Endothelial cell of umbilical vein (primary cell): Measurements from ENCODE around the gene FMNL2. TPM values are rescaled to one million over a fixed set of nuclear protein-coding genes. Genes with fewer than 3 reads are reported as not detected.

Experiments used
- BruUV-seq: library from RNA; stranded (reverse); fragments of 400-500 nt; replicated peaks from 2 replicates; lab custom pipeline; 2021; lab: Mats Ljungman, UMichigan
- CTCF ChIA-PET: fragments of 300-600, 350-600 bp; sonication (Branson Sonifier 250); formaldehyde crosslinking; loops from one replicate; lab custom pipeline; 2021; ENCODE audit warnings: antibody characterized with exemption, inconsistent platforms; lab: Charles Lee
- POLR2A ChIA-PET: fragments of 300-600, 350-600 bp; sonication (Branson Sonifier 250); formaldehyde crosslinking; loops from one replicate; lab custom pipeline; 2021; ENCODE audit warnings: antibody characterized with exemption, inconsistent platforms; lab: Charles Lee
- DNase-seq: peaks from one replicate; pipeline ENCODE4 v3.0.0-alpha.2; 2011; ENCODE audit warnings: low read depth, low spot score
- FAIRE-seq: peaks from 2 replicates; lab custom pipeline; 2011; peaks lifted over from hg19 to GRCh38; lab: Jason Lieb, UNC
- H2AFZ ChIP-seq: 2 replicates; pipeline ENCODE4 v1.6.0; 2012; ENCODE audit warnings: low read depth, low read length, control low read depth, inconsistent platforms
- H3K27ac ChIP-seq: 2 replicates; pipeline ENCODE4 v1.5.1; 2011; ENCODE audit warnings: low read depth, mild to moderate bottlenecking, control low read depth, low read length, moderate library complexity; ENCODE audit not compliant: insufficient read depth
- H3K27me3 ChIP-seq, 2 experiments: 2 replicates each; pipeline versions ENCODE4 v1.6.0 to v1.6.1; 2011; ENCODE audit warnings: low read length in 2 of 2, mixed read lengths in 1 of 2; ENCODE audit not compliant: control insufficient read depth in 2 of 2, insufficient read depth in 2 of 2
- H3K36me3 ChIP-seq, 2 experiments: 2 replicates in 1 of 2; 3 replicates in 1 of 2; pipeline ENCODE4 v1.5.1; 2011; ENCODE audit warnings: low read length in 2 of 2, mild to moderate bottlenecking in 1 of 2, moderate library complexity in 1 of 2; ENCODE audit not compliant: control insufficient read depth in 2 of 2, insufficient read depth in 2 of 2; ENCODE audit errors: extremely low read depth in 1 of 2
- H3K4me1 ChIP-seq: 3 replicates; pipeline ENCODE4 v1.5.1; 2011; ENCODE audit warnings: mild to moderate bottlenecking, low read length; ENCODE audit not compliant: control insufficient read depth, insufficient read depth; ENCODE audit errors: extremely low read depth
- H3K4me2 ChIP-seq: 2 replicates; pipeline ENCODE4 v1.6.1; 2011; ENCODE audit warnings: low read length, control low read depth, mixed read lengths; ENCODE audit not compliant: insufficient read depth
- H3K4me3 ChIP-seq, 3 experiments: fragments of 200-600 bp in 1 of 3; sonication (generic), shearing (Covaris generic) in 1 of 3; replicated peaks in 1 of 3; 2 replicates each; pipeline ENCODE4 v1.5.1; 2011 to 2016; ENCODE audit warnings: control low read depth in 3 of 3, low read length in 3 of 3, mild to moderate bottlenecking in 2 of 3, inconsistent platforms in 1 of 3, low read depth in 1 of 3, moderate library complexity in 1 of 3; ENCODE audit not compliant: insufficient read depth in 1 of 3
- H3K79me2 ChIP-seq: 2 replicates; pipeline ENCODE4 v1.6.0; 2012; ENCODE audit warnings: low read length, inconsistent platforms; ENCODE audit not compliant: control insufficient read depth, insufficient read depth
- H3K9ac ChIP-seq: replicated peaks from 2 replicates; pipeline ENCODE3; 2011; ENCODE audit warnings: low read length, control low read depth; ENCODE audit not compliant: insufficient read depth; ENCODE audit errors: extremely low read depth
- H3K9me1 ChIP-seq: replicated peaks from 3 replicates; pipeline ENCODE4 v1.6.0; 2011; ENCODE audit warnings: mild to moderate bottlenecking, low read length; ENCODE audit not compliant: control insufficient read depth, insufficient read depth; ENCODE audit errors: extremely low read depth
- H3K9me3 ChIP-seq: replicated peaks from 2 replicates; pipeline ENCODE4 v1.5.1; 2012; ENCODE audit warnings: low read length, inconsistent platforms; ENCODE audit not compliant: control insufficient read depth, insufficient read depth
- H4K20me1 ChIP-seq: replicated peaks from 2 replicates; pipeline ENCODE3; 2011; ENCODE audit warnings: mild to moderate bottlenecking, low read length; ENCODE audit not compliant: control insufficient read depth, insufficient read depth; ENCODE audit errors: extremely low read depth
- EZH2 ChIP-seq: IDR thresholded peaks from 2 replicates; pipeline ENCODE4 v1.6.1; 2012; ENCODE audit warnings: borderline replicate concordance, low read depth, mild to moderate bottlenecking, moderate library complexity, low read length, inconsistent platforms; ENCODE audit not compliant: severe bottlenecking
- FOS ChIP-seq: IDR thresholded peaks from 2 replicates; pipeline ENCODE4 v1.6.1; 2011; ENCODE audit warnings: mild to moderate bottlenecking, low read length, moderate library complexity, borderline replicate concordance; ENCODE audit not compliant: insufficient read depth
- GATA2 ChIP-seq: IDR thresholded peaks from 2 replicates; pipeline ENCODE4 v1.7.0; 2011; ENCODE audit warnings: low read depth, mild to moderate bottlenecking, moderate library complexity, mixed read lengths, low read length; ENCODE audit not compliant: insufficient read length, insufficient read depth
- JUN ChIP-seq: IDR thresholded peaks from 2 replicates; pipeline ENCODE4 v1.6.1; 2011; ENCODE audit warnings: borderline replicate concordance, low read depth; ENCODE audit not compliant: insufficient read length, insufficient read depth
- MYC ChIP-seq: IDR thresholded peaks from one replicate; pipeline ENCODE4 v1.6.1; 2011; ENCODE audit warnings: mild to moderate bottlenecking, low read depth, low read length
- POLR2A ChIP-seq: IDR thresholded peaks from 2 replicates; pipeline ENCODE4 v1.6.1; 2012; ENCODE audit warnings: low read depth, mild to moderate bottlenecking, control low read depth, low read length
- POLR2AphosphoS5 ChIP-seq: IDR thresholded peaks from 2 replicates; pipeline ENCODE4 v1.6.1; 2012; ENCODE audit warnings: low read depth, mild to moderate bottlenecking, control low read depth, low read length, moderate library complexity; ENCODE audit not compliant: insufficient read depth
- dilution Hi-C: fragments of 300-500 bp; cut with MboI; formaldehyde crosslinking; loops from one replicate; pipeline ENCODE4 v1.15.0; 2019; ENCODE audit warnings: low sequenced_read_pairs; ENCODE audit not compliant: extremely low pct_ligation_motif_present
- intact Hi-C: fragments of 100-400 bp; cut with micrococcal nuclease; formaldehyde crosslinking; loops from one replicate; pipeline ENCODE4 v1.10.0; 2022
- polyA plus RNA-seq, 4 experiments: library from polyadenylated mRNA; depleted of rRNA in 3 of 4; stranded (reverse) in 3 of 4; unstranded in 1 of 4; fragments of >200 nt; gene quantifications; 2 replicates each; pipeline versions ENCODE4 v1.2.1 to v1.2.3, GENCODE V29; 2011 to 2012; ENCODE audit warnings: missing spikeins in 1 of 4
- total RNA-seq: library from RNA; stranded (reverse); gene quantifications from 2 replicates; pipeline ENCODE4 v1.2.3, GENCODE V29; 2021
- TF ChIP-seq, protein P1 (sequence below): IDR thresholded peaks from 2 replicates; pipeline ENCODE4 v1.6.1; 2011; ENCODE audit not compliant: insufficient read depth, insufficient read length
- TF ChIP-seq, protein P2 (sequence below), 2 donors: IDR thresholded peaks; 1 replicate in 1 of 2; 2 replicates in 1 of 2; pipeline ENCODE4 v1.5.1; 2011; ENCODE audit warnings: low read length in 2 of 2, mild to moderate bottlenecking in 2 of 2, moderate library complexity in 2 of 2, control low read depth in 1 of 2, inconsistent platforms in 1 of 2, low read depth in 1 of 2; ENCODE audit not compliant: insufficient read depth in 1 of 2; ENCODE audit errors: extremely low read depth in 1 of 2

FMNL2 gene
- total and polyA plus RNA-seq, 2 donors (not counting 3 experiments of a cell fraction or from before 2014, with no cell fraction given): 8.3 to 28.0 TPM

DNA sequence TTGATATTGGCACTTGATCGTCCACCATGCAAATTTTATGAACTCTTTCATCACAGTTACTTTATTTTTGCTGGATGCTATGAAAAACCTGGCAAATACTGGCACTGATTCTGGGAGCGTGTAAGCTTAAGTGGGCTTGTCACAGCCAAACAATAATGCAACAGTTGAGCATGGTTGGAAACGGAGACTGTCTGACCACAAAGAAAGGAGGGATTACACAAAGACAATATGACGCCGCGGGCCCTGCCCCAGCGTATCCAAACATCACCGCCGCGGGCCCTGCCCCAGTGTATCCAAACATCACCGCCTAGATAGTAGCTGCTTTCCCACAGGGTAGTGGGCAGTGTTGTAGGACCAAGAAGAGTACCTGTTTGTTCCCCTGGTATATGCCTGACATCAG, 246.4 kb downstream of the FMNL2 start:
- dilution Hi-C loops (no loop called here), intact Hi-C loops (no loop called here)
- Histone ChIP-seq H2AFZ (no peak overlapping the region), H3K27ac (no peak overlapping the region), H3K27me3 (no peaks in the 10 kb centered on the region), H3K79me2 (no peaks in the 10 kb centered on the region), H4K20me1 (no peaks in the 10 kb centered on the region), H3K9me1 (no peaks in the 10 kb centered on the region), H3K4me3 (no peak overlapping the region), H3K36me3 (no peaks in the 10 kb centered on the region), H3K4me2 (no peak overlapping the region), H3K4me1 (peaks cover 29% of the 10 kb centered on the region), H3K9me3 (no peaks in the 10 kb centered on the region), H3K9ac (no peak overlapping the region)
- TF ChIP-seq JUN: no peak
- no peak for TF ChIP-seq POLR2AphosphoS5
- no peak for TF ChIP-seq GATA2
- TF ChIP-seq FOS: no peak
- no peak for TF ChIP-seq MYC
- no peak for TF ChIP-seq EZH2
- no peak for TF ChIP-seq POLR2A
- TF ChIP-seq, protein P1, sequence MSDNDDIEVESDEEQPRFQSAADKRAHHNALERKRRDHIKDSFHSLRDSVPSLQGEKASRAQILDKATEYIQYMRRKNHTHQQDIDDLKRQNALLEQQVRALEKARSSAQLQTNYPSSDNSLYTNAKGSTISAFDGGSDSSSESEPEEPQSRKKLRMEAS: no peak
- TF ChIP-seq, protein P2, sequence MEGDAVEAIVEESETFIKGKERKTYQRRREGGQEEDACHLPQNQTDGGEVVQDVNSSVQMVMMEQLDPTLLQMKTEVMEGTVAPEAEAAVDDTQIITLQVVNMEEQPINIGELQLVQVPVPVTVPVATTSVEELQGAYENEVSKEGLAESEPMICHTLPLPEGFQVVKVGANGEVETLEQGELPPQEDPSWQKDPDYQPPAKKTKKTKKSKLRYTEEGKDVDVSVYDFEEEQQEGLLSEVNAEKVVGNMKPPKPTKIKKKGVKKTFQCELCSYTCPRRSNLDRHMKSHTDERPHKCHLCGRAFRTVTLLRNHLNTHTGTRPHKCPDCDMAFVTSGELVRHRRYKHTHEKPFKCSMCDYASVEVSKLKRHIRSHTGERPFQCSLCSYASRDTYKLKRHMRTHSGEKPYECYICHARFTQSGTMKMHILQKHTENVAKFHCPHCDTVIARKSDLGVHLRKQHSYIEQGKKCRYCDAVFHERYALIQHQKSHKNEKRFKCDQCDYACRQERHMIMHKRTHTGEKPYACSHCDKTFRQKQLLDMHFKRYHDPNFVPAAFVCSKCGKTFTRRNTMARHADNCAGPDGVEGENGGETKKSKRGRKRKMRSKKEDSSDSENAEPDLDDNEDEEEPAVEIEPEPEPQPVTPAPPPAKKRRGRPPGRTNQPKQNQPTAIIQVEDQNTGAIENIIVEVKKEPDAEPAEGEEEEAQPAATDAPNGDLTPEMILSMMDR (IDR thresholded peaks at IDR 0.05; ENCODE audit: extremely low read depth in 1 of 2, insufficient read depth in 1 of 2, low read depth in 1 of 2, low read length in 2 of 2): no peak
- no TSS peak for BruUV-seq
- no peak for FAIRE-seq
- no peak for DNase-seq
- POLR2A ChIA-PET: no interaction called here
- CTCF ChIA-PET: interaction anchor here (1.2 to 1.5 kb wide), 2 partner anchors 9 to 14 kb away, joined by 3 to 5 read pairs; no protein-coding TSS in a partner anchor
